K562 (cell line): ENCODE data around the gene VAMP8. TPM values are rescaled to one million over a fixed set of nuclear protein-coding genes. Genes with fewer than 3 reads are reported as not detected.

ENCODE experiments used
- BRF1 ChIP-seq: IDR thresholded peaks from 3 replicates; pipeline ENCODE4 v1.6.1; 2011; ENCODE audit warnings: borderline replicate concordance, mild to moderate bottlenecking; ENCODE audit not compliant: insufficient read length; ENCODE audit errors: extremely low read depth
- CEBPB ChIP-seq: fragments of 450-650 bp; IDR thresholded peaks from 2 replicates; pipeline ENCODE4 v1.6.1; 2016; ENCODE audit warnings: missing genetic modification characterization, missing compliant biosample characterization
- CREB3 ChIP-seq: fragments of 450-650 bp; conservative IDR thresholded peaks from 2 replicates; pipeline ENCODE4 v1.6.1; 2016; ENCODE audit warnings: missing genetic modification characterization, low read depth, mild to moderate bottlenecking, missing compliant biosample characterization, moderate library complexity
- EP400 ChIP-seq: fragments of 450-650 bp; IDR thresholded peaks from 2 replicates; pipeline ENCODE4 v1.6.1; 2017; ENCODE audit warnings: antibody characterized with exemption, mild to moderate bottlenecking, moderate library complexity
- GABPB2 ChIP-seq: fragments of 250-450 bp; sonication (Bioruptor Pico); conservative IDR thresholded peaks from 2 replicates; pipeline ENCODE4 v1.5.1; 2021; ENCODE audit warnings: mild to moderate bottlenecking
- HDAC1 ChIP-seq, 2 experiments: fragments of 450-650 bp; IDR thresholded peaks; 2 replicates each; pipeline ENCODE4 v1.6.1; 2016 to 2017; ENCODE audit warnings: inconsistent platforms in 1 of 2, mild to moderate bottlenecking in 1 of 2, moderate library complexity in 1 of 2
- L3MBTL2 ChIP-seq: fragments of 450-650 bp; IDR thresholded peaks from 2 replicates; pipeline ENCODE4 v1.6.1; 2016; ENCODE audit warnings: mild to moderate bottlenecking, moderate library complexity
- MCM7 ChIP-seq, 2 experiments: fragments of 450-650 bp; IDR thresholded peaks; 2 replicates each; pipeline ENCODE4 v1.6.1; 2016 to 2018
- MTA2 ChIP-seq: fragments of 450-650 bp; IDR thresholded peaks from 2 replicates; pipeline ENCODE4 v1.6.1; 2016; ENCODE audit warnings: low read depth
- MYBL2 ChIP-seq, 2 experiments: fragments of 450-650 bp in 1 of 2; sonication (generic) in 1 of 2; formaldehyde crosslinking in 1 of 2; IDR thresholded peaks; 2 replicates each; pipeline versions ENCODE4 v1.6.1 to v1.8.1; 2017 to 2022; ENCODE audit warnings: borderline replicate concordance in 1 of 2, inconsistent platforms in 1 of 2, low read depth in 1 of 2, mild to moderate bottlenecking in 1 of 2, missing genetic modification reagents in 1 of 2, moderate library complexity in 1 of 2
- NFYB ChIP-seq: IDR thresholded peaks from 2 replicates; pipeline ENCODE4 v1.6.1; 2011; ENCODE audit warnings: mild to moderate bottlenecking, moderate library complexity; ENCODE audit not compliant: insufficient read length; ENCODE audit errors: extremely low read depth
- NR2C1 ChIP-seq, 2 experiments: fragments of 450-650 bp; IDR thresholded peaks; 2 replicates each; pipeline ENCODE4 v1.6.1; 2017; ENCODE audit warnings: mild to moderate bottlenecking in 2 of 2, antibody characterized with exemption in 1 of 2, inconsistent platforms in 1 of 2, missing compliant biosample characterization in 1 of 2, missing genetic modification characterization in 1 of 2
- POLR2A ChIP-seq: fragments of 450-650 bp; conservative IDR thresholded peaks from 2 replicates; pipeline ENCODE4 v1.6.1; 2016
- RB1 ChIP-seq: fragments of 450-650 bp; IDR thresholded peaks from 2 replicates; pipeline ENCODE4 v1.6.1; 2017; ENCODE audit warnings: low read depth, mild to moderate bottlenecking
- RNF219 ChIP-seq: fragments of 250-450 bp; sonication (Bioruptor Pico); IDR thresholded peaks from 2 replicates; pipeline ENCODE4 v1.5.0; 2022; ENCODE audit warnings: mild to moderate bottlenecking
- SP1 ChIP-seq: sonication (generic); formaldehyde crosslinking; IDR thresholded peaks from 2 replicates; pipeline ENCODE4 v1.8.1; 2022; ENCODE audit warnings: mild to moderate bottlenecking, missing genetic modification reagents
- TEAD4 ChIP-seq, 2 experiments: sonication (generic) in 1 of 2; formaldehyde crosslinking in 1 of 2; IDR thresholded peaks; 2 replicates each; pipeline versions ENCODE4 v1.6.1 to v1.8.0; 2012 to 2022; ENCODE audit warnings: borderline replicate concordance in 1 of 2, inconsistent platforms in 1 of 2, low read length in 1 of 2, mild to moderate bottlenecking in 1 of 2, missing genetic modification reagents in 1 of 2
- ZNF431 ChIP-seq: sonication (generic); formaldehyde crosslinking; IDR thresholded peaks from 2 replicates; pipeline ENCODE4 v1.8.0; 2022; ENCODE audit warnings: mild to moderate bottlenecking, missing genetic modification reagents
- ZNF444 ChIP-seq: fragments of 250-450 bp; sonication (Bioruptor Pico); IDR thresholded peaks from 2 replicates; pipeline ENCODE4 v1.4.0; 2020; ENCODE audit warnings: mild to moderate bottlenecking, moderate library complexity
- ZNF57 ChIP-seq: fragments of 450-650 bp; formaldehyde crosslinking; IDR thresholded peaks from 2 replicates; pipeline ENCODE4 v1.4.0; 2020; ENCODE audit warnings: mild to moderate bottlenecking, moderate library complexity
- polyA plus RNA-seq, 8 experiments: library from polyadenylated mRNA; depleted of rRNA in 4 of 8; stranded (reverse) in 5 of 8; unstranded in 3 of 8; fragments of >200 nt; fragmentation: Nextera tagmentation in 2 of 8; fragmentation: Illumina TruSeq in 1 of 8; extraction: Ambion mirVana in 2 of 8; extraction: Trizol in 1 of 8; gene quantifications; 2 replicates each; pipeline versions ENCODE4 v1.2.1 to v1.2.3, GENCODE V29; 2011 to 2014; ENCODE audit warnings: inconsistent platforms in 1 of 8, missing spikeins in 1 of 8
- total RNA-seq, 7 experiments: library from RNA; depleted of rRNA in 6 of 7; stranded (reverse); fragments of >200 nt in 6 of 7; fragmentation: Illumina TruSeq in 2 of 7; extraction: Trizol in 2 of 7; gene quantifications; 2 replicates each; pipeline versions ENCODE4 v1.2.1 to v1.2.3, GENCODE V29; 2011 to 2021; ENCODE audit warnings: low replicate concordance in 1 of 7
- TF ChIP-seq, protein P1 (sequence below): fragments of 450-650 bp; IDR thresholded peaks from 2 replicates; pipeline ENCODE4 v1.6.1; 2016
- TF ChIP-seq, protein P2 (sequence below): fragments of 250-450 bp; sonication (Bioruptor Pico); IDR thresholded peaks from 2 replicates; pipeline ENCODE4 v1.9.0; 2021; ENCODE audit warnings: mild to moderate bottlenecking, inconsistent platforms

VAMP8 gene
- total and polyA plus RNA-seq, 9 of the 15 experiments (the other 6 are each of a cell fraction or from before 2014, with no cell fraction given) = 107 to 571 (median 248) TPM

- TF ChIP-seq CREB3 (tag) = no peak
- TF ChIP-seq GABPB2 (CRISPR knock-in tag) = no peak
- no peak for TF ChIP-seq MTA2
- peak in 1 of 2 experiments; percentile 99; a peak in 2 of 4 replicates for TF ChIP-seq HDAC1 (IDR thresholded peaks at IDR 0.05)
- TF ChIP-seq NR2C1 (IDR thresholded peaks at IDR 0.05) = no peak
- TF ChIP-seq NR2C1 (tag; IDR thresholded peaks at IDR 0.05) = 0 out of 2 replicates have a peak, but pooled peaks have one; percentile 9
- TF ChIP-seq TEAD4 (IDR thresholded peaks at IDR 0.05; ENCODE audit: low read length) = no peak
- TF ChIP-seq TEAD4 (CRISPR knock-in tag; IDR thresholded peaks at IDR 0.05; ENCODE audit: borderline replicate concordance) = no peak
- no peak for TF ChIP-seq NFYB
- TF ChIP-seq L3MBTL2 = peak; percentile 71
- TF ChIP-seq, protein P1, sequence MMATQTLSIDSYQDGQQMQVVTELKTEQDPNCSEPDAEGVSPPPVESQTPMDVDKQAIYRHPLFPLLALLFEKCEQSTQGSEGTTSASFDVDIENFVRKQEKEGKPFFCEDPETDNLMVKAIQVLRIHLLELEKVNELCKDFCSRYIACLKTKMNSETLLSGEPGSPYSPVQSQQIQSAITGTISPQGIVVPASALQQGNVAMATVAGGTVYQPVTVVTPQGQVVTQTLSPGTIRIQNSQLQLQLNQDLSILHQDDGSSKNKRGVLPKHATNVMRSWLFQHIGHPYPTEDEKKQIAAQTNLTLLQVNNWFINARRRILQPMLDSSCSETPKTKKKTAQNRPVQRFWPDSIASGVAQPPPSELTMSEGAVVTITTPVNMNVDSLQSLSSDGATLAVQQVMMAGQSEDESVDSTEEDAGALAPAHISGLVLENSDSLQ = no peak
- no peak for TF ChIP-seq MYBL2 (IDR thresholded peaks at IDR 0.05; ENCODE audit: low read depth)
- no peak for TF ChIP-seq MYBL2 (CRISPR knock-in tag; IDR thresholded peaks at IDR 0.05; ENCODE audit: borderline replicate concordance)
- TF ChIP-seq ZNF444 (CRISPR knock-in tag) = no peak
- TF ChIP-seq RNF219 (CRISPR knock-in tag) = no peak
- no peak for TF ChIP-seq BRF1
- TF ChIP-seq ZNF431 (CRISPR knock-in tag) = 0 out of 2 replicates have a peak, but pooled peaks have one; percentile 18
- TF ChIP-seq, protein P2, sequence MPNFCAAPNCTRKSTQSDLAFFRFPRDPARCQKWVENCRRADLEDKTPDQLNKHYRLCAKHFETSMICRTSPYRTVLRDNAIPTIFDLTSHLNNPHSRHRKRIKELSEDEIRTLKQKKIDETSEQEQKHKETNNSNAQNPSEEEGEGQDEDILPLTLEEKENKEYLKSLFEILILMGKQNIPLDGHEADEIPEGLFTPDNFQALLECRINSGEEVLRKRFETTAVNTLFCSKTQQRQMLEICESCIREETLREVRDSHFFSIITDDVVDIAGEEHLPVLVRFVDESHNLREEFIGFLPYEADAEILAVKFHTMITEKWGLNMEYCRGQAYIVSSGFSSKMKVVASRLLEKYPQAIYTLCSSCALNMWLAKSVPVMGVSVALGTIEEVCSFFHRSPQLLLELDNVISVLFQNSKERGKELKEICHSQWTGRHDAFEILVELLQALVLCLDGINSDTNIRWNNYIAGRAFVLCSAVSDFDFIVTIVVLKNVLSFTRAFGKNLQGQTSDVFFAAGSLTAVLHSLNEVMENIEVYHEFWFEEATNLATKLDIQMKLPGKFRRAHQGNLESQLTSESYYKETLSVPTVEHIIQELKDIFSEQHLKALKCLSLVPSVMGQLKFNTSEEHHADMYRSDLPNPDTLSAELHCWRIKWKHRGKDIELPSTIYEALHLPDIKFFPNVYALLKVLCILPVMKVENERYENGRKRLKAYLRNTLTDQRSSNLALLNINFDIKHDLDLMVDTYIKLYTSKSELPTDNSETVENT = no peak
- no peak for TF ChIP-seq ZNF57 (CRISPR knock-in tag)
- TF ChIP-seq RB1 = peak; percentile 82; the same call in 1 of the 2 replicates
- peak; percentile 74 for TF ChIP-seq EP400
- TF ChIP-seq MCM7 (IDR thresholded peaks at IDR 0.05) = no peak
- peak; percentile 24; the same call in 1 of the 2 replicates for TF ChIP-seq POLR2A
- no peak; the same call in 1 of the 2 replicates for TF ChIP-seq SP1
- no peak for TF ChIP-seq CEBPB
These were observed 25.3 kb downstream of the VAMP8 start, which contains the start of gene TMEM150A (continued) for GRCh38 chr2:85602476-85603234.
